T-cell (primary cell): ENCODE results near the gene AHNAK. TPM values are rescaled to one million over a fixed set of nuclear protein-coding genes. Genes with fewer than 3 reads are reported as not detected.

Source experiments
- ATAC-seq, 4 experiments: fragments of 200-7000 bp in 3 of 4; fragments of 150-1000 bp in 1 of 4; cut with Tn5 transposase; replicated peaks in 1 of 4; 1 replicate in 3 of 4; 2 replicates in 1 of 4; pipeline ENCODE4 v1.10.0; 2021; ENCODE audit warnings: moderate library complexity in 3 of 4, mild to moderate bottlenecking in 2 of 4, moderate number of reproducible peaks in 1 of 4
- CTCF ChIA-PET, 2 donors: fragments of 300-600 bp; sonication (Branson Sonifier 250); formaldehyde crosslinking; loops; one replicate each; lab custom pipeline; 2022; ENCODE audit warnings: antibody characterized with exemption in 2 of 2; lab: Charles Lee
- POLR2A ChIA-PET, 2 donors: fragments of 300-600 bp; sonication (Branson Sonifier 250); formaldehyde crosslinking; loops; one replicate each; lab custom pipeline; 2022; ENCODE audit warnings: antibody characterized with exemption in 2 of 2; lab: Charles Lee
- DNase-seq, 35 experiments: peaks; one replicate each; pipeline versions ENCODE4 v3.0.0 to v3.0.0-alpha.2; 2013 to 2023
- H3K27ac ChIP-seq: one replicate; pipeline ENCODE4 v1.5.1; 2013; ENCODE audit warnings: low read length
- H3K27me3 ChIP-seq, 2 experiments: replicated peaks in 1 of 2; 1 replicate in 1 of 2; 2 replicates in 1 of 2; pipeline versions ENCODE4 v1.6.1 to v1.7.0; 2013; ENCODE audit warnings: low read length in 1 of 2, mixed read lengths in 1 of 2; ENCODE audit not compliant: control insufficient read depth in 2 of 2, insufficient read depth in 2 of 2; ENCODE audit errors: extremely low read depth in 1 of 2
- H3K36me3 ChIP-seq, 2 donors: 1 replicate in 1 of 2; 2 replicates in 1 of 2; pipeline versions ENCODE4 v1.6.1 to v1.7.0; 2013; ENCODE audit warnings: low read length in 1 of 2; ENCODE audit not compliant: control insufficient read depth in 2 of 2, insufficient read depth in 1 of 2; ENCODE audit errors: extremely low read depth in 1 of 2
- H3K4me1 ChIP-seq, 2 experiments: 1 replicate in 1 of 2; 2 replicates in 1 of 2; pipeline versions ENCODE4 v1.6.1 to v1.7.0; 2013; ENCODE audit warnings: low read length in 2 of 2, mixed read lengths in 1 of 2; ENCODE audit not compliant: insufficient read depth in 2 of 2, control insufficient read depth in 1 of 2; ENCODE audit errors: extremely low read depth in 1 of 2
- H3K4me3 ChIP-seq, 2 donors: 1 replicate in 1 of 2; 2 replicates in 1 of 2; pipeline versions ENCODE4 v1.5.1 to v1.7.0; 2013; ENCODE audit warnings: mild to moderate bottlenecking in 2 of 2, low read length in 1 of 2, moderate library complexity in 1 of 2; ENCODE audit not compliant: control insufficient read depth in 1 of 2; ENCODE audit errors: extremely low read depth in 1 of 2
- H3K9me3 ChIP-seq: 2 replicates; pipeline ENCODE4 v1.7.0; 2013
- H3K27ac Mint-ChIP-seq, 2 donors: one replicate each; pipeline ENCODE4 v1.8.0; 2020 to 2021; ENCODE audit warnings: mild to moderate bottlenecking in 2 of 2, mixed read lengths in 2 of 2
- H3K27me3 Mint-ChIP-seq, 2 donors: one replicate each; pipeline ENCODE4 v1.8.0; 2021 to 2022; ENCODE audit warnings: mixed read lengths in 2 of 2
- H3K36me3 Mint-ChIP-seq: one replicate; pipeline ENCODE4 v1.8.0; 2021; ENCODE audit warnings: mixed read lengths
- H3K4me1 Mint-ChIP-seq, 3 donors: one replicate each; pipeline ENCODE4 v1.8.0; 2020 to 2022; ENCODE audit warnings: mixed read lengths in 3 of 3, mild to moderate bottlenecking in 1 of 3
- H3K4me3 Mint-ChIP-seq, 3 donors: one replicate each; pipeline ENCODE4 v1.8.0; 2020 to 2022; ENCODE audit warnings: mild to moderate bottlenecking in 3 of 3, mixed read lengths in 3 of 3, moderate library complexity in 3 of 3
- H3K9me3 Mint-ChIP-seq, 3 donors: one replicate each; pipeline ENCODE4 v1.8.0; 2020 to 2022; ENCODE audit warnings: mixed read lengths in 3 of 3
- WGBS: methylation state at CpG from one replicate; pipeline ENCODE4 v1.1.5; 2013; ENCODE audit warnings: missing lambda C conversion rate; ENCODE audit not compliant: insufficient coverage; 5-methylcytosine and 5-hydroxymethylcytosine counted together
- total RNA-seq, 35 experiments: library from RNA in 6 of 35; stranded (reverse) in 6 of 35; fragments of 120-200 nt in 1 of 35; gene quantifications; one replicate each; pipeline versions ENCODE4 v1.2.1 to v1.2.4 and lab custom pipeline; 2013 to 2026

The AHNAK gene
- total RNA-seq, 5 donors from 2014 or later (not counting 1 experiment from before 2014, with no cell fraction given): 267 to 636 (median 395) TPM

DNA sequence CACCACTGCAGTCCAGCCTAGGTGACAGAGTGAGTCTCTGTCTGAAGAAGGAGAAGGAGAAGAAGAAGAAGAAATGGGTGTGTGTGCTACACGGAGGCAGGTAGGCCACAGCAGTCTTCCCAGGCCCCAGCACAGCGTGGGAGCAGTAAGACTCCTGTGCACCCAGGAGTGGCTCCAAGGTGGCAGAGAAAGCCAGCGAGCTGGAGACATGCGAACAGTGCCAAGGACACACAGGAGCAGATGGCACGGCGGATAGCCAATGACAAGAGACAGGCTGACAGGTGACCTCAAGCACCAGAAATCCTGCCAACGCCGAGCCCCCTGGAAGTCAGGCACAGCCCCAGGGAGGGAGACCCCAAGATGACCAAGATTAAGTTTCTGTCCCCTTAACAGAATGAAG, 136.8 kb downstream of the AHNAK start:
- H3K9me3 ChIP-seq: no peaks in the 10 kb centered on the region
- no peaks in the 10 kb centered on the region for H3K9me3 Mint-ChIP-seq
- H3K27me3 ChIP-seq: peaks cover 0 to 6% of the 10 kb centered on the region in 2 experiments
- no peak overlapping the region for H3K27ac ChIP-seq
- ATAC-seq: no peak
- H3K36me3 Mint-ChIP-seq: no peaks in the 10 kb centered on the region
- no peak overlapping the region for H3K4me3 ChIP-seq
- no peaks in the 10 kb centered on the region for H3K4me1 ChIP-seq
- no peak overlapping the region for H3K4me3 Mint-ChIP-seq
- H3K27me3 Mint-ChIP-seq: no peaks in the 10 kb centered on the region
- H3K27ac Mint-ChIP-seq: peak overlapping the region in 1 of 2 donors; percentile 52
- H3K36me3 ChIP-seq: no peaks in the 10 kb centered on the region
- DNase-seq: no peak
- ChIA-PET CTCF (interaction anchor here in 1 of 2 donors (0.6 kb wide), 1 partner anchor 294 kb away, joined by 6 read pairs; no protein-coding TSS in a partner anchor), POLR2A (no interaction called here)
- no peaks in the 10 kb centered on the region for H3K4me1 Mint-ChIP-seq
- 90% methylated on average over 4 of the region's 8 CpGs for WGBS

DNA sequence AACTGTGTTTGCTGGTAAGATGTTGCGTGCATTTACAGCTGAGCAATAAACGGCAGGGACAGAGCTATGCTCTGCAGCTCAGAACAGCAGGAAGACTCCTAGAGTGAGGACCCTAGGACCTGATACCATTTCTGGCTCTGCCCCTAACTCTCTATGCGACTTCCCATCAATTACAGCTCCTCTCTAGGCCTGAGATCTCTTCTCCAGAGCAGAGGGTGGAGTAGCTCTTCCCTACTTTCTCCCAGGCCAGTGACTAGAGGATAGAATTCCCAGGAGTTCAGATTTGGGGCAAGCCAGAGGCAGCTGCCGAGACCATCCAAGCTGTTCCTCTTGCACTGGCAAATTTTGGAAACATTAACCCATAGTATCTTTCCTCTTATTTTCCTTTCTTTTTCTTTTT, 140.6 kb downstream of the AHNAK start:
- H3K36me3 Mint-ChIP-seq: no peaks in the 10 kb centered on the region
- whole genome bisulfite sequencing: 64% methylated on average over 2 of the region's 4 CpGs
- H3K4me1 ChIP-seq: peaks cover 10 to 23% of the 10 kb centered on the region in 2 experiments
- no peaks in the 10 kb centered on the region for H3K9me3 Mint-ChIP-seq
- no peak for ATAC-seq
- H3K4me3 ChIP-seq: no peak overlapping the region
- H3K36me3 ChIP-seq: no peaks in the 10 kb centered on the region
- ChIA-PET CTCF (interaction anchor here in 1 of 2 donors (0.5 to 0.7 kb wide), 3 partner anchors 9 to 23 kb away, joined by 3 read pairs; no protein-coding TSS in a partner anchor), POLR2A (interaction anchor here in 1 of 2 donors (0.6 kb wide), 1 partner anchor 17 kb away, joined by 16 read pairs; no protein-coding TSS in a partner anchor)
- H3K9me3 ChIP-seq: no peaks in the 10 kb centered on the region
- H3K27me3 ChIP-seq: peaks cover 0 to 2% of the 10 kb centered on the region in 2 experiments
- H3K27me3 Mint-ChIP-seq: no peaks in the 10 kb centered on the region
- no peak overlapping the region for H3K27ac Mint-ChIP-seq
- H3K4me3 Mint-ChIP-seq: no peak overlapping the region
- H3K4me1 Mint-ChIP-seq: peaks cover 21 to 24% (median 24%) of the 10 kb centered on the region in 3 donors
- DNase-seq: no peak
- H3K27ac ChIP-seq: no peak overlapping the region

DNA sequence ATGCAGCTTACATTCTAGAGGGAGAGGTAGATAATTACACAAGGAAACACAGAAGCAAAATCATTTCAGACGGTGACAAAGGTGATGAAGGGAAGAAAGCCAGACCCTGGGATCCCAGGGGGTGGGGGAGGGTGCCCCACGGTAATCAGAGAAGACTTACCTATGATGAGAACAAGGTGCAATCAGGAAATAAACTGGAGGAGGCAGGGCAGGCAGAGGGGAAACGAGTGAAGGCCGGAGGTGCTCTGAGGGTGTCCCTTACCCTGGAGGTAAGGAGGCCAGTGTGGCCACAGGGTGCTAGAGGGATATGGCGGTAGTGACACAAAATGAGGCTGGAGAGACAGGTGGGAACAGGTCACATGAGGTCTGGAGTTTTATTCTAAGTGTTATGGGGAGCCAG, 141.7 kb downstream of the AHNAK start:
- H3K4me3 Mint-ChIP-seq: no peak overlapping the region
- Histone ChIP-seq H3K9me3 (no peaks in the 10 kb centered on the region), H3K27me3 (peaks cover 0 to 2% of the 10 kb centered on the region in 2 experiments), H3K4me3 (no peak overlapping the region), H3K4me1 (peaks cover 20 to 34% of the 10 kb centered on the region in 2 experiments), H3K27ac (no peak overlapping the region), H3K36me3 (no peaks in the 10 kb centered on the region)
- DNase-seq (no peak), ATAC-seq (no peak)
- peaks cover 30 to 35% (median 33%) of the 10 kb centered on the region in 3 donors for H3K4me1 Mint-ChIP-seq
- ChIA-PET CTCF (interaction anchor here in 1 of 2 donors (0.7 kb wide), 1 partner anchor 385 kb away, joined by 5 read pairs; no protein-coding TSS in a partner anchor), POLR2A (no interaction called here)
- H3K9me3 Mint-ChIP-seq: no peaks in the 10 kb centered on the region
- 87% methylated on average over 5 of the region's 5 CpGs for WGBS
- H3K27ac Mint-ChIP-seq: no peak overlapping the region
- H3K36me3 Mint-ChIP-seq: no peaks in the 10 kb centered on the region
- H3K27me3 Mint-ChIP-seq: no peaks in the 10 kb centered on the region

DNA sequence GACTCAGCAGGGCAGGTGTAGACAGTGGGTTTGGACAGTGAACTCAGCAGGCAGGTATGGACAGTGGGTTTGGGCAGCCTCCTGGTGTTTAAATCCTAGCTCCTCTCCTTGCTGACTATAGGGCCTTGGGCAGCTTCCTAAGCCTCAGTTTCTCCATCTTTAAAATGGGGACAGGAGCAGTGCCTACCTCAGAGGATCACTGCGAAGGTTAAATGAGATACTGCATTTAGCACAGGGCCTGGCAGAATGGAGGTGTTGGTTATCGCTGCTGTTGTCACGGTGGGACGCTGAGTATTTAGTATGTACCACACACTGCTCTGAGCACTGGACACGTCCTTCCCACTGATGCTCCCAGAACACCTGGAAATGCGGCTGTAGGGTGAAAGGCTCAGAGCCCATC, 142.2 kb downstream of the AHNAK start:
- ChIA-PET CTCF (interaction anchor here (0.7 to 1.3 kb wide), 2 partner anchors 20 to 385 kb away, joined by 5 read pairs; no protein-coding TSS in a partner anchor), POLR2A (interaction anchor here in 1 of 2 donors (0.5 kb wide), 1 partner anchor 195 kb away, joined by 5 read pairs; no protein-coding TSS in a partner anchor)
- H3K9me3 ChIP-seq: no peaks in the 10 kb centered on the region
- DNase-seq: no peak
- ATAC-seq: no peak
- peaks cover 30 to 39% (median 37%) of the 10 kb centered on the region in 3 donors for H3K4me1 Mint-ChIP-seq
- H3K27me3 Mint-ChIP-seq: no peaks in the 10 kb centered on the region
- H3K9me3 Mint-ChIP-seq: no peaks in the 10 kb centered on the region
- H3K36me3 Mint-ChIP-seq: no peaks in the 10 kb centered on the region
- WGBS: 98% methylated on average over 4 of the region's 6 CpGs
- H3K27ac Mint-ChIP-seq: peak overlapping the region in 1 of 2 donors; percentile 28
- no peak overlapping the region for H3K4me3 ChIP-seq
- H3K27me3 ChIP-seq: peaks cover 0 to 2% of the 10 kb centered on the region in 2 experiments
- no peak overlapping the region for H3K27ac ChIP-seq
- no peaks in the 10 kb centered on the region for H3K36me3 ChIP-seq
- H3K4me1 ChIP-seq: peaks cover 25 to 39% of the 10 kb centered on the region in 2 experiments
- no peak overlapping the region for H3K4me3 Mint-ChIP-seq

DNA sequence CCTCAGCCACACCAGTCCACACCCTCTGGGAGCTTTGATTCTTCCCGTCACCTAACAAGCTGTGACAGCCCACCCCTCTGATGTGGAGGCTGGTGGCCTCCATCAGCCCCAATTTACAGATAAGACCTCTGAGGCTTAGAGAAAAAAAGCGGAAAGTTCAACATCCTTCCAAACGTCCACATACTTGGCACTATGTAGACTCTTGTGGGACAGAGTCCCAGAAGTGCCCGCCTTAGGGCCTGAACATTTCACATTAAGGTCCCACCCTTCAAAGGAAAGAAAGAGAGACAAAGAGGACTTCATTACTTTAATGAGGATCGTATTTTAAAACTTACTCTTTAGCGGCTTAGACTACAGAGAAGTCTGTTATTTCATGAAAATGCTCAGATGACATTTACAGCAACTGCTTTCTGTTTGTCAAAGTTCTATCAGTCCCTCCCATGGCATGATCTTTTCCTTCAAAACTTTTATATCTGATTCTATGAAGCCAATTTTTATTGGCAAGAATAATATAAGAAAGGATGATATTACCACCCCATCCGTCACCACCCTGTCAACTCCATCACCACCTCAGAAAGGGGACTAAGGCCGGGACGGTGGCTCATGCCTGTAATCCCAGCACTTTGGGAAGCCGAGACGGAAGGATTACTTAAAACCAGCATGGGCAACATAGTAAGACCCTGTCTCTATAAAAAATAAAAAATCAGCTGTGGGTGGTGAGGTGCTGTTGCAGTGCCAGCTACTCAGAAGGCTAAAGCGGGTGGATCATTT, 143.5 kb downstream of the AHNAK start:
- Histone ChIP-seq H3K27ac (peak overlapping the region; percentile 62), H3K36me3 (no peaks in the 10 kb centered on the region), H3K27me3 (no peaks in the 10 kb centered on the region), H3K4me1 (peaks cover 26 to 48% of the 10 kb centered on the region in 2 experiments), H3K9me3 (no peaks in the 10 kb centered on the region), H3K4me3 (no peak overlapping the region)
- ChIA-PET POLR2A (no interaction called here), CTCF (interaction anchor here in 1 of 2 donors (0.6 to 1.4 kb wide), 3 partner anchors 21 to 39 kb away, joined by 5 to 8 read pairs (median 7); no protein-coding TSS in a partner anchor)
- WGBS: 100% methylated on average over 1 of the region's 12 CpGs
- Mint-ChIP-seq H3K9me3 (no peaks in the 10 kb centered on the region), H3K27ac (peak overlapping the region; percentile 89 to 93), H3K4me3 (peak overlapping the region in 2 of 3 donors; percentile 76 to 84), H3K36me3 (no peaks in the 10 kb centered on the region), H3K27me3 (no peaks in the 10 kb centered on the region), H3K4me1 (peaks cover 38 to 52% (median 50%) of the 10 kb centered on the region in 3 donors)
- ATAC-seq (no peak), DNase-seq (no peak)

DNA sequence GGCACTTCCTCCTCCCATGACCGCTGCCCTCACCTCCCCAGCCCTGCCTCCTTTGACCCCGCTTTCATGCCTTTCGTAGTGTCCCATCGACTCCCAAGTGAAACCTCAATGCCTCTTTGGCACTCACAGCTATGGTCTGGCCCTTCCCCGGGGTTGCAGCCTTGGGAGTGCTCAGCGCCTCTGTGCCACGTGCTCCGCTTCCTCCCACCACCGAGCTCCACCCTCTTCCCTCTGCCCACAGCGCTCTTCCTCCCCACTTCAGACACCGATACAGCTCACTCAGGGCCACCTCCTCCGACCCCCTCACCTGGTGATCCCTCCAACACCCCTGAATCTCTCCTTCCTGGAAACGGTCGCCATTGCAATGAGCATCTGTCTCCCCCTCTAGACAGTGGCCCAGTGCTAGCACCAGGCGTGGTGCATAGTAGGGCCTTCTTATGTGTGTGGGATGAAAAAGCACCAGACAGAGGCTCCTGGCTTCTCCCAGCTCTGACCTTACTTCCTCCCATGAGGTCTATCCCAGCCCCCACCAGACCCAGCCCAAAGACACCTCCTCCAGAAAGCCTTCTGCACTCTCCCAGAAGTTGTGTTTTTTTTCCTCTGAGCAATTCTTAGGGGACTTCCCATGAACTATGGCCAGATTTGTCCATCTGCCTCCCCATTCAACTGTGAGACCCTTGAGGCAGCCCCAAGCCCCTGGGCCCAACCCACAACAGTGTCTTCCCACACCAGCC, 144.2 kb downstream of the AHNAK start:
- Mint-ChIP-seq H3K4me3 (peak overlapping the region; percentile 60 to 84 (median 76)), H3K27me3 (no peaks in the 10 kb centered on the region), H3K27ac (peak overlapping the region; percentile 89 to 93), H3K4me1 (peaks cover 38 to 55% (median 52%) of the 10 kb centered on the region in 3 donors), H3K36me3 (no peaks in the 10 kb centered on the region), H3K9me3 (no peaks in the 10 kb centered on the region)
- WGBS: 6% methylated on average over 12 of the region's 15 CpGs
- POLR2A ChIA-PET: interaction anchor here in 1 of 2 donors (0.6 kb wide), 1 partner anchor 186 kb away, joined by 3 read pairs; no protein-coding TSS in a partner anchor
- CTCF ChIA-PET: interaction anchor here in 1 of 2 donors (1.1 to 1.4 kb wide), 2 partner anchors 9 to 22 kb away, joined by 3 to 8 read pairs; no protein-coding TSS in a partner anchor
- H3K9me3 ChIP-seq: no peaks in the 10 kb centered on the region
- DNase-seq (peak in 34 of 35 experiments; percentile 9 to 57 (median 42)), ATAC-seq (peak; percentile 95 to 99 (median 98))
- H3K36me3 ChIP-seq: no peaks in the 10 kb centered on the region
- peak overlapping the region; percentile 25 to 33 for H3K4me3 ChIP-seq
- peak overlapping the region; percentile 62 for H3K27ac ChIP-seq
- H3K4me1 ChIP-seq: peaks cover 26 to 51% of the 10 kb centered on the region in 2 experiments
- H3K27me3 ChIP-seq: no peaks in the 10 kb centered on the region
